GM15510 (cell line): ENCODE results near the gene MUCL1.

Experiments used
- POLR2A ChIP-seq: IDR thresholded peaks from 3 replicates; pipeline ENCODE4 v1.6.1; 2011; ENCODE audit warnings: borderline replicate concordance; ENCODE audit not compliant: insufficient read length; ENCODE audit errors: extremely low read depth

Gene MUCL1

GRCh38 chr12:54853933-54854538, at the start of gene MUCL1:
MUCL1 (plus strand) TSS chr12:54854516; CDS start chr12:54854583, 67 bp downstream.
- no peak for TF ChIP-seq POLR2A

- no peak for TF ChIP-seq POLR2A
Observed at GRCh38 chr12:54821676-54822075, 32.6 kb upstream of the MUCL1 start.

- TF ChIP-seq POLR2A = no peak
Observed at GRCh38 chr12:54824402-54824801, 29.9 kb upstream of the MUCL1 start.

GRCh38 chr12:54829511-54829910, 24.8 kb upstream of the MUCL1 start:
- no peak for TF ChIP-seq POLR2A

- TF ChIP-seq POLR2A = no peak
Observed at GRCh38 chr12:54830199-54830598, 24.1 kb upstream of the MUCL1 start.

GRCh38 chr12:54831631-54832030, 22.7 kb upstream of the MUCL1 start:
- TF ChIP-seq POLR2A = no peak

- TF ChIP-seq POLR2A = no peak
Observed at GRCh38 chr12:54840244-54840865, 14.0 kb upstream of the MUCL1 start.

GRCh38 chr12:54857406-54857805, 3.1 kb downstream of the MUCL1 start:
- TF ChIP-seq POLR2A = no peak

GRCh38 chr12:54858562-54858961, 4.2 kb downstream of the MUCL1 start:
- no peak for TF ChIP-seq POLR2A

GRCh38 chr12:54859502-54859901, 5.2 kb downstream of the MUCL1 start:
- no peak for TF ChIP-seq POLR2A

GRCh38 chr12:54861927-54862326, 7.6 kb downstream of the MUCL1 start:
- TF ChIP-seq POLR2A = no peak

GRCh38 chr12:54863948-54864618, 9.8 kb downstream of the MUCL1 start:
- TF ChIP-seq POLR2A = no peak

- no peak for TF ChIP-seq POLR2A
Observed at GRCh38 chr12:54865683-54866324, 11.5 kb downstream of the MUCL1 start.

GRCh38 chr12:54868690-54869089, 14.4 kb downstream of the MUCL1 start:
- TF ChIP-seq POLR2A = no peak

GRCh38 chr12:54870048-54870447, 15.7 kb downstream of the MUCL1 start:
- TF ChIP-seq POLR2A = no peak

- no peak for TF ChIP-seq POLR2A
Observed at GRCh38 chr12:54870617-54871016, 16.3 kb downstream of the MUCL1 start.

GRCh38 chr12:54879150-54879549, 24.8 kb downstream of the MUCL1 start:
- no peak for TF ChIP-seq POLR2A

GRCh38 chr12:54879579-54879978, 25.3 kb downstream of the MUCL1 start:
- no peak for TF ChIP-seq POLR2A
